ENCODE results near the gene CELA2A. TPM values are rescaled to one million over a fixed set of nuclear protein-coding genes. Genes with fewer than 3 reads are reported as not detected.
"Not testable (repeated sequence)": the region's sequence is repeated elsewhere in the genome, so short reads cannot be mapped to it uniquely, and the experiment has no call there.

The CELA2A gene
- total and polyA plus RNA-seq, 8 donors: 0.34 to 0.53 (median 0.49) TPM; not detected in 5

DNA sequence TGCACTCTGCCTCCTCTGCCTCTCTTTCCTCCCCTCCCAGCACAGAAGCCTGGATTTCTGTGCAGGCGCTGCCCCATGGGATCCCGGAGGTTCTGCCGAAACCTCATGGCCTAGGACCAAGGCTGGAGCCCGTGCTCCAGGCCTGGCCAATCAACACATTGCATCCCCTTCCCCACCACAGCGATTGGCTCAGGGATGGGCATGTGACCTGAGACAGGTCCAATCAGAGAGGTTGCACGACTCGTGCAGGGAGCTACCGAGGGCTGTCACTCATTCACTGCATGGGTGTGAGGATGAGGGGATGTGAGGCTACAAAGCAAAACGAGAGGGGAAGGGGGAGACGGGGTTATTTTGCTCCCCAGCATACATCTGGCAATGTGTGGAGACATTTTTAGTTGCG, 16.1 kb downstream of the CELA2A start:
- ATAC-seq (no peak), DNase-seq (no peak)
- H3K9me3 ChIP-seq: no peaks in the 10 kb centered on the region
- intact Hi-C loops (cut with DNase I): no loop called here
- TF ChIP-seq, protein P1, sequence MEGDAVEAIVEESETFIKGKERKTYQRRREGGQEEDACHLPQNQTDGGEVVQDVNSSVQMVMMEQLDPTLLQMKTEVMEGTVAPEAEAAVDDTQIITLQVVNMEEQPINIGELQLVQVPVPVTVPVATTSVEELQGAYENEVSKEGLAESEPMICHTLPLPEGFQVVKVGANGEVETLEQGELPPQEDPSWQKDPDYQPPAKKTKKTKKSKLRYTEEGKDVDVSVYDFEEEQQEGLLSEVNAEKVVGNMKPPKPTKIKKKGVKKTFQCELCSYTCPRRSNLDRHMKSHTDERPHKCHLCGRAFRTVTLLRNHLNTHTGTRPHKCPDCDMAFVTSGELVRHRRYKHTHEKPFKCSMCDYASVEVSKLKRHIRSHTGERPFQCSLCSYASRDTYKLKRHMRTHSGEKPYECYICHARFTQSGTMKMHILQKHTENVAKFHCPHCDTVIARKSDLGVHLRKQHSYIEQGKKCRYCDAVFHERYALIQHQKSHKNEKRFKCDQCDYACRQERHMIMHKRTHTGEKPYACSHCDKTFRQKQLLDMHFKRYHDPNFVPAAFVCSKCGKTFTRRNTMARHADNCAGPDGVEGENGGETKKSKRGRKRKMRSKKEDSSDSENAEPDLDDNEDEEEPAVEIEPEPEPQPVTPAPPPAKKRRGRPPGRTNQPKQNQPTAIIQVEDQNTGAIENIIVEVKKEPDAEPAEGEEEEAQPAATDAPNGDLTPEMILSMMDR (IDR thresholded peaks at IDR 0.05): no peak
- H3K4me3 ChIP-seq: no peak overlapping the region
- no peaks in the 10 kb centered on the region for H3K36me3 ChIP-seq
- H3K27ac ChIP-seq: no peak overlapping the region
- H3K27me3 ChIP-seq: no peaks in the 10 kb centered on the region
- H3K4me1 ChIP-seq: no peaks in the 10 kb centered on the region

DNA sequence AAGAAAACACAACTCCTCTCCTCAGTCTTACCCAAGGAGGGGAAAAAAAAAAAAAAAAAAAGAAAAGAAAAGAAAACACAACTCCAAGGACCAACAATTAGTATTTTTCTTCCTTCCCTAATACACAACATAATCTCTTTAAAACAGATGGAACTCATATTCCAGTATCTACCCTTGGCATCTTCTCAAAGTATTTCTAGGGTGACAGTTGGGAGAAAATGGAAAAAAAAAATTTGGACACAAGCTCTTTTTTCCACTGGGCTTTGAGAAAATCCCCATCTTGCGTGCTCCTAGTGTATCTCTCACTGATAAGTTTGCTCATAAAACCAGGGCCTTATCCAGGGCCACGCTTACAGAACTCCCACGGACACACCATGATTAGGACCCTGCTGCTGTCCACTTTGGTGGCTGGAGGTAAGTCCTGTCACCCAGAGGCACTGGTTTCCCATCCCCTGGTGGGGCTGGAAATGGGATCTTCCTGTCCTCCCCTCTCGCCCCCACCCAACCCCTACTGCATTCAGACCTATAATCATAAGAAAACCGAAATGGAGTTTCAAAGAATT, 19.3 kb downstream of the CELA2A start, which contains the start of gene CELA2B:
Gene CELA2B (plus strand): TSS at position 353 of the 563 bp plus-strand sequence. CDS start 22 bp downstream, at position 375.
- Histone ChIP-seq H3K4me1 (no peaks in the 10 kb centered on the region), H3K36me3 (no peaks in the 10 kb centered on the region), H3K4me3 (no peak within 1 kb of the TSS), H3K27ac (no peak within 1 kb of the TSS), H3K27me3 (no peaks in the 10 kb centered on the region), H3K9me3 (no peaks in the 10 kb centered on the region)
- intact Hi-C loops (cut with DNase I): no loop called here
- DNase-seq (peak in 2 of 4 donors; percentile 71 to 74), ATAC-seq (peak; percentile 35)
- TF ChIP-seq, protein P1 (IDR thresholded peaks at IDR 0.05): no peak

DNA sequence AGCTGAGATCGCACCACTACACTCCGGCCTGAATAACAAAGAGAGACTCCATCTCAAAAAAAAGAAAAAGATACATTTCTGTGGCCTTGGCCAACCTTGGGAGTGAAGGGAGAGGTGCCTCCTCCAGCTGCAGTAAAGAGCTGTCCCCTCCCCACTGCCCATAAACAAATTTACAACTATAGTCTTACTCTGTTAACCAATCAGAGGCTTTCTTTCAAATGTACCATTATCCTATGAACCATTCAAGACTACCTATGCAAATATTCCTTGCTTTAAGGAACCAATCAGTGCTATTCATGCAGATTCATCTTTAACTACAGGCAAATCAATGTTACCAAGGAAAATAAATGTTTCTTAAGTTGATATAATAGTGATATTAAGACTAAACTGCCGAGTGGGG, 20.4 kb downstream of the CELA2A start:
- intact Hi-C loops (cut with DNase I): no loop called here
- H3K27ac ChIP-seq: no peak overlapping the region
- DNase-seq: peak in 1 of 4 donors; percentile 8
- H3K9me3 ChIP-seq: no peaks in the 10 kb centered on the region
- no peaks in the 10 kb centered on the region for H3K36me3 ChIP-seq
- no peak overlapping the region for H3K4me3 ChIP-seq
- H3K4me1 ChIP-seq: no peaks in the 10 kb centered on the region
- ATAC-seq: no peak
- no peaks in the 10 kb centered on the region for H3K27me3 ChIP-seq
- TF ChIP-seq, protein P1 (IDR thresholded peaks at IDR 0.05): no peak

DNA sequence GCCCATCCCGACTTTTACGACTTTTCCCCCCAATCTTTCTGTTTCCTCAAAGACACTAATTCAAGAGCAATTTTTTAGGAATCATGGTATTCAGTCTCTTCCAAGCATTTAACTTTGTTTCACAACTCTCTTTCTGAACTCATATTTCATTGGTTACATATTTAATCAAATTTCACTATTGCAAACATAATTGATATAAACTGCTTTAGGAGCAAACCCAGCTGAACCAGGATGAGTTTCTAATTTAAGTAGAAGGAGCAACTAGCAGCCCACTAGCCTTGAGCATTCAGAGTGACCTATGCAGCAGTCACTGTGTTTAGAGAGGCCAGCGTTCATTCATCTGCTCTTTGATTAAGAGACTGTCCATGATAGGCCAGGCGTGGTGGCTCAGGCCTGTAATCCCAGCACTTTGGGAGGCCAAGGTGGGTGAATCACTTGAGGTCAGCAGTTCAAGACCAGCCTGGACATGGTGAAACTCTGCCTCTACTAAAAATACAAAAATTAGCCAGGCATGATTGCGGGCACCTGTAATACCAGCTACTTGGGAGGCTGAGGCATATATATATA, 21.2 kb downstream of the CELA2A start:
- TF ChIP-seq, protein P1 (IDR thresholded peaks at IDR 0.05): no peak
- intact Hi-C loops (cut with DNase I): no loop called here
- Histone ChIP-seq H3K4me1 (no peaks in the 10 kb centered on the region), H3K36me3 (no peaks in the 10 kb centered on the region), H3K4me3 (no peak overlapping the region), H3K9me3 (no peaks in the 10 kb centered on the region), H3K27me3 (no peaks in the 10 kb centered on the region), H3K27ac (no peak overlapping the region)
- peak; percentile 26 for ATAC-seq
- peak in 2 of 4 donors; percentile 72 to 75 for DNase-seq

DNA sequence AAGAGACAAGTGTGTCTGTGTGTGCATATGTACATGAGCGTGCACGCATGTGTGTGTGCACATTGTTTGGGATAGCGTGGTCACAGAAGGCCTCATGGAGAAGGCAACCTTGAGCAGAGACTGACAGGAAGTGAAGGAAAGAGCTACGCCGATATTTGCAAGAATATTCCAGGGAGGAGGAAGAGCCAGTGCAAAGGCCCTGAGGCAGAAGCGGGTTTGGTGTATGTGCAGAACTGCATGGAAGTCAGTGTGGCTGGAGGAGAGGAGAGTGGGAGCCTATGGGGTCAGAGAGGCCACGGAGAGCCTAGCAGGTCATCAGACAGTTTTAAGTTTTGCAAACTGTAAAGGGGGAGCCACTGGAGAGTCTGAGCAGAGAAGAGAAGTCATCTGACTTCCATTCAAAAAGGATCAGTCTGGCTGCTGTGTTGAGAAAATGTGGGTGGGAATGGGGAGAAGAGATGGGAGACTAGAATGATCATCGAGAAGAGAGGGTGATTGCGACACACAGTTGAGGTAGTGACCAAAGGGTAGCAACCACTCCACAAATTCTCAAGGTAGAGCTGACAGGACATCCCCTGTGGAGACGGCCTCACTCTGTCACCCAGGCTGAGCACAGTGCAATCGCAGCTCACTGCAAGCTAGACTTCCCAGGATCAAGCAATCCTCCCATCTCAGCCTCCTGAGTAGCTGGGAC, 23.3 kb downstream of the CELA2A start:
- Histone ChIP-seq H3K36me3 (no peaks in the 10 kb centered on the region), H3K27ac (no peak overlapping the region), H3K27me3 (no peaks in the 10 kb centered on the region), H3K9me3 (no peaks in the 10 kb centered on the region), H3K4me3 (no peak overlapping the region), H3K4me1 (no peaks in the 10 kb centered on the region)
- TF ChIP-seq, protein P1 (IDR thresholded peaks at IDR 0.05): no peak
- intact Hi-C loops (cut with DNase I): no loop called here
- ATAC-seq (no peak), DNase-seq (no peak)

DNA sequence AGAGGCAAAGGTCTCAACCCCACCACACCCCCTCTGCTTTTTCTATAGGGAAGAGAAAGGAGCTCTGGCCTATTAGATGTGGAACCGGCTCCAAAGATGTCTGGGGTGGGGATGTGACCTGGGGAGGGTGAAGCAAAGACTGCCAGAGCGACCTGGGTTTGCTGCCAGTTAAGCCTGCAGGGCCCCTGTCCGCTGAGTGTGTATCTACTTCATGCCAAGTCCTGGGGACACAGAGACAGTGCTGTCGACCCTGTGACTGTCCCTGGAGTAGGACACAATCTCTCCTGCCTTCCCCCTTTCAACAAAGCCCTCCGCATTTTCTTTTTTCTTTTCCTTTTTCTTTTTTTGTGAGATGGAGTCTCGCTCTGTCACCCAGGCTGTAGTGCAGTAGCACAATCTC, 25.9 kb downstream of the CELA2A start:
- H3K36me3 ChIP-seq; H3K9me3 ChIP-seq; DNase-seq; ATAC-seq; H3K4me1 ChIP-seq; H3K27me3 ChIP-seq; H3K4me3 ChIP-seq; intact Hi-C loops (cut with DNase I); H3K27ac ChIP-seq: not testable (repeated sequence)

DNA sequence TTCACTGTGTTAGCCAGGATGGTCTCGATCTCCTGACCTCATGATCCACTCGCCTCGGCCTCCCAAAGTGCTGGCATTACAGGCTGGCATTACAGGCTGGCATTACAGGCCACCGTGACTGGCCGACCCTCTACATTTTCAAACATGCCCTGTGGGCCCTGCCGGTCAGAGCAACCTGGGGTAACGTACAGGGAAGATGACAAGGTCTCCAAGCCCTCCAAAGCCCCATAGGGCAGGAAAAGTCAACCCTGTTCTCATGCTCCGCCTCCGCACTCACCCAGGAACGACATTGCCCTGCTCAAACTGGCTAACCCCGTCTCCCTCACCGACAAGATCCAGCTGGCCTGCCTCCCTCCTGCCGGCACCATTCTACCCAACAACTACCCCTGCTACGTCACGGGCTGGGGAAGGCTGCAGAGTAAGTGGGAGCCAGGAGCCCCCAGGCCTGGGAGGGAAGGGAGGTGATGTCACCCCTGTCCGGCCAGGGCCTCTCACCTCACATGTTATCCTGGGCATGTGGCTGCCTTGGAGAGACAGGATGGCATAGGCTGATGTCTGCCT, 26.5 kb downstream of the CELA2A start:
- H3K4me3 ChIP-seq; H3K27ac ChIP-seq; DNase-seq; H3K27me3 ChIP-seq; ATAC-seq; intact Hi-C loops (cut with DNase I); H3K9me3 ChIP-seq; H3K4me1 ChIP-seq; H3K36me3 ChIP-seq: not testable (repeated sequence)

Data from left lung (tissue), 10 donors.